Activated naive CD4-positive, alpha-beta T cell treated with anti-CD3 and anti-CD28 coated beads, Interleukin-2, amount 10 ng/mL, durations not matched to agents 7 days and 5 days (primary cell): ENCODE measurements around the gene SON.
"Not testable (repeated sequence)": the region's sequence is repeated elsewhere in the genome, so short reads cannot be mapped to it uniquely, and the experiment has no call there.

Source experiments
- CTCF ChIA-PET: fragments of 350-600 bp; sonication (Branson Sonifier 250); formaldehyde crosslinking; loops from one replicate; lab custom pipeline; 2021; ENCODE audit warnings: antibody characterized with exemption; lab: Charles Lee
- DNase-seq: peaks from one replicate; pipeline ENCODE4 v3.0.0-alpha.2; 2020
- H3K27ac Mint-ChIP-seq: one replicate; pipeline ENCODE4 v1.8.0; 2021; ENCODE audit warnings: mild to moderate bottlenecking, moderate library complexity, mixed read lengths
- H3K27me3 Mint-ChIP-seq: one replicate; pipeline ENCODE4 v1.8.0; 2021; ENCODE audit warnings: mild to moderate bottlenecking, mixed read lengths
- H3K36me3 Mint-ChIP-seq: one replicate; pipeline ENCODE4 v1.8.0; 2021; ENCODE audit warnings: mixed read lengths
- H3K4me1 Mint-ChIP-seq: one replicate; pipeline ENCODE4 v1.8.0; 2021; ENCODE audit warnings: mixed read lengths
- H3K4me3 Mint-ChIP-seq: one replicate; pipeline ENCODE4 v1.8.0; 2021; ENCODE audit warnings: mild to moderate bottlenecking, moderate library complexity, mixed read lengths
- H3K9me3 Mint-ChIP-seq: one replicate; pipeline ENCODE4 v1.8.0; 2021; ENCODE audit warnings: mixed read lengths

Gene SON

GRCh38 chr21:33619726-33620125 lies 76.9 kb downstream of the SON start:
- Mint-ChIP-seq H3K36me3 (peaks cover 23% of the 10 kb centered on the region), H3K27me3 (no peaks in the 10 kb centered on the region)
- DNase-seq = no peak

GRCh38 chr21:33622253-33622652 lies 79.4 kb downstream of the SON start:
- CTCF ChIA-PET = no interaction called here
- no peaks in the 10 kb centered on the region for H3K9me3 Mint-ChIP-seq
- DNase-seq = no peak
- no peak overlapping the region for H3K27ac Mint-ChIP-seq
- no peak overlapping the region for H3K4me3 Mint-ChIP-seq
- no peaks in the 10 kb centered on the region for H3K27me3 Mint-ChIP-seq
- H3K4me1 Mint-ChIP-seq = no peaks in the 10 kb centered on the region
- peaks cover 23% of the 10 kb centered on the region for H3K36me3 Mint-ChIP-seq

More at GRCh38 chr21:33619726-33620125, 76.9 kb downstream of the SON start:
- Mint-ChIP-seq H3K4me3 (no peak overlapping the region), H3K4me1 (no peaks in the 10 kb centered on the region), H3K27ac (no peak overlapping the region), H3K9me3 (no peaks in the 10 kb centered on the region)
- CTCF ChIA-PET = interaction anchor here (1.0 kb wide), 1 partner anchor 14 kb away, joined by 3 read pairs; no protein-coding TSS in a partner anchor

GRCh38 chr21:33626151-33626550 lies 83.3 kb downstream of the SON start:
- H3K4me1 Mint-ChIP-seq, H3K9me3 Mint-ChIP-seq, DNase-seq, H3K27ac Mint-ChIP-seq, H3K4me3 Mint-ChIP-seq, H3K27me3 Mint-ChIP-seq: not testable (repeated sequence)
- CTCF ChIA-PET = interaction anchor here (2.5 kb wide), 1 partner anchor 20 kb away, joined by 11 read pairs; no protein-coding TSS in a partner anchor
- peaks cover 19% of the 10 kb centered on the region for H3K36me3 Mint-ChIP-seq
